AG10803 (cell line): ENCODE results near the gene REEP3.

Experiments
- DNase-seq: peaks from one replicate; pipeline ENCODE4 v3.0.0; 2010; ENCODE audit warnings: low read depth
- H3K4me3 ChIP-seq: 2 replicates; pipeline ENCODE4 v1.5.1; 2011; ENCODE audit warnings: mild to moderate bottlenecking, low read length, control low read depth
- TF ChIP-seq, protein P1 (sequence below): conservative IDR thresholded peaks from 2 replicates; pipeline ENCODE4 v1.5.1; 2011; ENCODE audit warnings: mild to moderate bottlenecking, low read length, control low read depth, inconsistent platforms

REEP3 gene

DNA sequence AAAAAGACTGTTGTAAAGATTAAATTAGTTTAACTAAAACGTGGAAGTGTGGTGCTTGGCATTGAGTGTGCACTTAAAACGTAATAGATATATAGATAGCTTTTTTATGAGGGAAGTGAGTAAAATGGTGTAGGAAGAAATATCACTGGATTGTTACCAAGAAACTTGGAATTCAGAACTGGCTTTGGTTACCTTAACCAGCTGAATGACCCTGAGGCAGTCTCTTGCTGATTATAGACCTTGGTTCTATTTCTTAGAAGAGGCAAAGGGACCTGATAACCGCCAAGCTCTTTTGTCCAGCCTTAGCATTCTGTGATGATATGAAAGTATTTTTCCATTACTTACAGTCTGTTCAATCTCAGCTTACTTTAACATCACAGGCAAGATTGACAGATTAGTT is 3.8 kb downstream of the REEP3 start:
- H3K4me3 ChIP-seq: no peak overlapping the region
- TF ChIP-seq, protein P1, sequence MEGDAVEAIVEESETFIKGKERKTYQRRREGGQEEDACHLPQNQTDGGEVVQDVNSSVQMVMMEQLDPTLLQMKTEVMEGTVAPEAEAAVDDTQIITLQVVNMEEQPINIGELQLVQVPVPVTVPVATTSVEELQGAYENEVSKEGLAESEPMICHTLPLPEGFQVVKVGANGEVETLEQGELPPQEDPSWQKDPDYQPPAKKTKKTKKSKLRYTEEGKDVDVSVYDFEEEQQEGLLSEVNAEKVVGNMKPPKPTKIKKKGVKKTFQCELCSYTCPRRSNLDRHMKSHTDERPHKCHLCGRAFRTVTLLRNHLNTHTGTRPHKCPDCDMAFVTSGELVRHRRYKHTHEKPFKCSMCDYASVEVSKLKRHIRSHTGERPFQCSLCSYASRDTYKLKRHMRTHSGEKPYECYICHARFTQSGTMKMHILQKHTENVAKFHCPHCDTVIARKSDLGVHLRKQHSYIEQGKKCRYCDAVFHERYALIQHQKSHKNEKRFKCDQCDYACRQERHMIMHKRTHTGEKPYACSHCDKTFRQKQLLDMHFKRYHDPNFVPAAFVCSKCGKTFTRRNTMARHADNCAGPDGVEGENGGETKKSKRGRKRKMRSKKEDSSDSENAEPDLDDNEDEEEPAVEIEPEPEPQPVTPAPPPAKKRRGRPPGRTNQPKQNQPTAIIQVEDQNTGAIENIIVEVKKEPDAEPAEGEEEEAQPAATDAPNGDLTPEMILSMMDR: no peak
- no peak for DNase-seq

GRCh38 chr10:63527401-63527800 is 6.2 kb downstream of the REEP3 start:
- no peak overlapping the region for H3K4me3 ChIP-seq
- TF ChIP-seq, protein P1: no peak
- no peak for DNase-seq

DNA sequence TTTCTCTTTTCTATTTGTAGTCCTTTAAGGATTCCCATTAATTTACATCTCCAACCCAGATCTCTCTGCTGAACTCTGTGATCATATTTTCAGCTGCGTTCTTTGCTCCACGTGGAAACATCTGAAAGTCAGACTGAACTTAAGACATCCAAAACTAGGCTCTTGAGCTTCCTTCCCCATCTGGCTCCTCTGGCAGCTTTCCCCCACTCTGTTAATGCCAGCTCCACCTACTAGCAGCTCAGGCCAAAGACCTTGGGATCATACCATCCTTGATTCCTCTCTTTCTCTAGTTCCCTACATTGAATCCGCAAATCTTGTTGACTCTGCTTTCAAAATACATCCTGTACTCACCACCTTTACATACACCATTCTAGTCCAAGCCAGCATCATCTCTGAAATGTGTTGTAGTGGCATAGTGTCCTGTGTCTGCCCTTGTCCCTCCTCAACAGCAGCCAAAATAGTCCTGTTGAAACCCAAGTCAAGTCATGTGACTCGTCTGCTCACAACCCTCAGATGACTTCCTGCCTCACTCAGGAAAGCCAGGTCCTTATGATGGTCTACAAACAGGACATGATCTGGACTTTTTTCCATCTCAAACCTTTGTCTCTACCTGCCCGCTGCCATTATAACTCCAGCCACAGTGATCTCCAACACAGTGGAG is 7.0 kb downstream of the REEP3 start:
- TF ChIP-seq, protein P1: no peak
- no peak overlapping the region for H3K4me3 ChIP-seq
- no peak for DNase-seq

DNA sequence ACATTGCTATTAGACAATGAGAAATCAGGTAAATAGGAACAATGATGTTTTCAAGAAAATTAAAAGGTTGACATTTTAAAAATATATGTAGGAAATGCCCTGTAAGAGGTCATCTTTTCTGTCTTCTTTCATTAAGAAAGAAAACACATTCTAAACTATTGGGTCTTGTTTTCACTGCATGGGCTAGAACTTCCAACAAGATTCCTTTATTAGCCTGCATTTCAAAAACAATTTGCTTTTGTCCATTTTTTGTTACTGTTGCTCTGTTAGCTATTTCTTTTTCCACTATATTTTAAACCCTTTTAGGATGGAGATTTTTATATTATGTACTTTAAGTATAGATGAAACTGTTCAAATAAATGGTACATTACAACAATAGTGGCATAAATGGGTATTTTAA is 9.2 kb downstream of the REEP3 start:
- TF ChIP-seq, protein P1: no peak
- H3K4me3 ChIP-seq: no peak overlapping the region
- DNase-seq: no peak

- TF ChIP-seq, protein P1: no peak
- no peak for DNase-seq
Measured at GRCh38 chr10:63534723-63535122, 13.5 kb downstream of the REEP3 start.

GRCh38 chr10:63536698-63537097 is 15.5 kb downstream of the REEP3 start:
- DNase-seq: no peak
- TF ChIP-seq, protein P1: no peak

More at GRCh38 chr10:63534723-63535122, 13.5 kb downstream of the REEP3 start:
- no peak overlapping the region for H3K4me3 ChIP-seq

DNA sequence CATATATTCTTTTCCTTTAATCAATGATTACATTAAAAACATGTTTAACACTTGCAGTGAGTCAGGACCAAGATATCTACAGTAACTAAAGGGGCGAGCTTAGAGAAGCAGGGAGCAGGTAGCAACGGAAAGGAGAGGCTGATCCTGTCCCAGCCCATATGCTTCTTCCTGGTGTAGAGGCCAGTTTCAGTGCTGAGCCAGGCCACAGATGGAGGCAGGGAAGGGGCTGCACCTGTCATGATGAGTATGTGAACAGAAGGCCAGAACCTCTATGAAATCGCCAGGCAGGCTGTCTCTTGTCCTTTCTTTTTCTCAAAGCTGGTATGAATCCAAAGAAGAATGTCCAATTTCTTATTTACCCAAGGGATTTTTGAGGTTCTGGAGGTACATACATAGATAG is 16.3 kb downstream of the REEP3 start:
- no peak overlapping the region for H3K4me3 ChIP-seq
- DNase-seq: no peak
- TF ChIP-seq, protein P1: no peak

More at GRCh38 chr10:63536698-63537097, 15.5 kb downstream of the REEP3 start:
- H3K4me3 ChIP-seq: no peak overlapping the region
